ENCODE measurements around the gene CLIC4.
A peak's percentile ranks its signal among the peaks of the same experiment; 100 is the strongest.
"Not testable (repeated sequence)": the region's sequence is repeated elsewhere in the genome, so short reads cannot be mapped to it uniquely, and the experiment has no call there.

CLIC4 gene

GRCh38 chr1:24748191-24749121 lies 3.2 kb downstream of the CLIC4 start:
- in situ Hi-C loops (cut with HindIII; ENCODE audit: low sequenced_read_pairs) = no loop called here
- no peak for DNase-seq (ENCODE audit: low read depth)
- peak overlapping the region; percentile 89 for H3K4me3 ChIP-seq (ENCODE audit: low read depth, low read length)
- no peak for TF ChIP-seq CTCF (IDR thresholded peaks at IDR 0.05; ENCODE audit: low read depth, low read length, missing control alignments)

GRCh38 chr1:24749252-24749651 lies 4.0 kb downstream of the CLIC4 start:
- in situ Hi-C loops (cut with HindIII; ENCODE audit: low sequenced_read_pairs) = no loop called here
- no peak for TF ChIP-seq CTCF (IDR thresholded peaks at IDR 0.05; ENCODE audit: low read depth, low read length, missing control alignments)
- DNase-seq (ENCODE audit: low read depth) = no peak
- H3K4me3 ChIP-seq (ENCODE audit: low read depth, low read length) = no peak overlapping the region

- H3K4me3 ChIP-seq (ENCODE audit: low read depth, low read length) = no peak overlapping the region
- no peak for DNase-seq (ENCODE audit: low read depth)
- TF ChIP-seq CTCF (IDR thresholded peaks at IDR 0.05; ENCODE audit: low read depth, low read length, missing control alignments) = no peak
- in situ Hi-C loops (cut with HindIII; ENCODE audit: low sequenced_read_pairs) = no loop called here
Observed at GRCh38 chr1:24749886-24750285, 4.6 kb downstream of the CLIC4 start.

- in situ Hi-C loops (cut with HindIII; ENCODE audit: low sequenced_read_pairs) = no loop called here
- no peak for TF ChIP-seq CTCF (IDR thresholded peaks at IDR 0.05; ENCODE audit: low read depth, low read length, missing control alignments)
- no peak overlapping the region for H3K4me3 ChIP-seq (ENCODE audit: low read depth, low read length)
- no peak for DNase-seq (ENCODE audit: low read depth)
Observed at GRCh38 chr1:24751833-24752232, 6.6 kb downstream of the CLIC4 start.

- no peak for DNase-seq (ENCODE audit: low read depth)
- H3K4me3 ChIP-seq (ENCODE audit: low read depth, low read length) = no peak overlapping the region
- TF ChIP-seq CTCF (IDR thresholded peaks at IDR 0.05; ENCODE audit: low read depth, low read length, missing control alignments) = no peak
- in situ Hi-C loops (cut with HindIII; ENCODE audit: low sequenced_read_pairs) = no loop called here
Observed at GRCh38 chr1:24752305-24752704, 7.1 kb downstream of the CLIC4 start.

- H3K4me3 ChIP-seq (ENCODE audit: low read depth, low read length) = no peak overlapping the region
- in situ Hi-C loops (cut with HindIII; ENCODE audit: low sequenced_read_pairs) = no loop called here
- DNase-seq (ENCODE audit: low read depth) = no peak
- no peak for TF ChIP-seq CTCF (IDR thresholded peaks at IDR 0.05; ENCODE audit: low read depth, low read length, missing control alignments)
Observed at GRCh38 chr1:24754229-24754628, 9.0 kb downstream of the CLIC4 start.

GRCh38 chr1:24755323-24755722 lies 10.1 kb downstream of the CLIC4 start:
- H3K4me3 ChIP-seq (ENCODE audit: low read depth, low read length); in situ Hi-C loops (cut with HindIII; ENCODE audit: low sequenced_read_pairs); DNase-seq (ENCODE audit: low read depth): not testable (repeated sequence)

All from astrocyte of the cerebellum (primary cell).